ENCODE results near the gene UPK2. TPM values are rescaled to one million over a fixed set of nuclear protein-coding genes. Genes with fewer than 3 reads are reported as not detected.

The UPK2 gene
- polyA plus RNA-seq, 3 donors, result not detected

DNA sequence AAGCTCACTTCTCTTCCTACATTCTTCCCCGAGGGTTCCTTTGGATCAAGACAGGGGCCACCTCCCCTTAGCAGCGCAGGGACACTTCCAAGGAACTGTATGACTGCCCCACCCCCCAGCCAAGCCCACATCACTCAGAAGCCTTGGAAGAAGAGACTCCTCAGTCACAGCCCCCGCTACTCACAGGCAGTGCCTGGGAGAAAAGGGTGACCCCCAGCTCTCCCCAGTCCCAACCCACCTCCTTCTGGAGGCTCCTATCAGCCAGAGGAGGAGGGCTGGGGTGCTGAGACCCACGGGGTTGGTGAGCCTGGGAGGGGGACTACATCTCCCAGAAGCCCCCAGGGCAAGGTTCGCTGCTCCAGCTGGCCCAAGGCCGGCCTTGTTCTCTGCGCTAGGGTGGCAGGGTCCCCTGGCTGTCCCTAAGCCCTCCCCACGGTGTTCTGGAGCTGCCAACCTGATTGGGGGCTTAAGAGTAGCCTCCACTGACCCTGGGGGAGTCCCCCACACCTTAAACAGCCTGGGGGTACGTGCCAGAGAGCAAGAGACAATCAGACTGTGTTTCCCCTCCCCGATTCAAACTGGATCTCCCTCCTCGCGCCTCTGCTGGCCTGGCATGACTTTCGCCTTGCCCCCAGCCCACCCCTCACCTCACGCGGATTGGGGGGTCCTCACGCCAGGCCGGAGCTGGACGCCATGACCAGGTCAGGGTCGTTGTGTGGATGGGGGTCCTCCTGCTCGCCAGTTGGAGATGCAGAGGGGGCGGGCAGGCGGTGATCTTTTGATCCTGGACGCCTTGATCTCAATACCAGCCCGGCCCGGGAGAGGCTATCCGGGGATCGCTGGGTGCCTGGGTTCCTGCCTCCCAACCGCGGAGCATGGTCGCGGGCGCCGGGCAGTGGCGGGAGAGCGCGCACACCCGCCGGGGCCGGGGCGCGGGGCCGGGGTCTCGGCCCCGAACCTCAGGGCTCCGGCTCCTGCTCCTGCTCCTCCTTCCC is 31.2 kb upstream of the UPK2 start:
- Histone ChIP-seq H3K4me2 (replicated peaks; ENCODE audit: extremely low read depth, low read length, poor library complexity, severe bottlenecking) (peak overlapping the region; percentile 100), H3K27me3 (ENCODE audit: control insufficient read depth in 2 of 2, insufficient read depth in 2 of 2, low read length in 2 of 2) (no peaks in the 10 kb centered on the region), H3K79me2 (ENCODE audit: insufficient read depth, low read length) (peaks cover 60% of the 10 kb centered on the region), H3K4me1 (ENCODE audit: control insufficient read depth in 1 of 2, insufficient read depth in 2 of 2, low read length in 2 of 2) (peaks cover 80 to 94% of the 10 kb centered on the region in 2 donors), H3K27ac (ENCODE audit: low read depth in 1 of 2, low read length in 2 of 2) (peak overlapping the region; percentile 57 to 88), H3K4me3 (replicated peaks in 1 of 3; ENCODE audit: low read depth in 2 of 3, low read length in 3 of 3) (peak overlapping the region; percentile 73 to 100 (median 87)), H4K20me1 (ENCODE audit: insufficient read depth, low read length) (peaks cover 49% of the 10 kb centered on the region), H2AFZ (ENCODE audit: insufficient read depth, low read depth, low read length, poor library complexity, severe bottlenecking) (peak overlapping the region; percentile 86), H3K9me3 (replicated peaks in 1 of 2; ENCODE audit: control insufficient read depth in 1 of 2, insufficient read depth in 1 of 2, low read length in 2 of 2) (no peaks in the 10 kb centered on the region), H3K9ac (ENCODE audit: insufficient read depth, low read length, poor library complexity, severe bottlenecking) (peak overlapping the region; percentile 81), H3K36me3 (replicated peaks in 1 of 2; ENCODE audit: control insufficient read depth in 1 of 2, insufficient read depth in 2 of 2, low read length in 2 of 2) (no peaks in the 10 kb centered on the region)
- Mint-ChIP-seq H3K27me3 (ENCODE audit: low read depth in 3 of 3) (peaks cover 0 to 5% (median 4%) of the 10 kb centered on the region in 3 donors), H3K36me3 (peaks cover 6 to 9% of the 10 kb centered on the region in 2 donors), H3K27ac (peak overlapping the region; percentile 43 to 93 (median 82)), H3K4me1 (peaks cover 71% of the 10 kb centered on the region), H3K4me3 (peak overlapping the region; percentile 92 to 97), H3K9me3 (no peaks in the 10 kb centered on the region)
- TF ChIP-seq, protein P1, sequence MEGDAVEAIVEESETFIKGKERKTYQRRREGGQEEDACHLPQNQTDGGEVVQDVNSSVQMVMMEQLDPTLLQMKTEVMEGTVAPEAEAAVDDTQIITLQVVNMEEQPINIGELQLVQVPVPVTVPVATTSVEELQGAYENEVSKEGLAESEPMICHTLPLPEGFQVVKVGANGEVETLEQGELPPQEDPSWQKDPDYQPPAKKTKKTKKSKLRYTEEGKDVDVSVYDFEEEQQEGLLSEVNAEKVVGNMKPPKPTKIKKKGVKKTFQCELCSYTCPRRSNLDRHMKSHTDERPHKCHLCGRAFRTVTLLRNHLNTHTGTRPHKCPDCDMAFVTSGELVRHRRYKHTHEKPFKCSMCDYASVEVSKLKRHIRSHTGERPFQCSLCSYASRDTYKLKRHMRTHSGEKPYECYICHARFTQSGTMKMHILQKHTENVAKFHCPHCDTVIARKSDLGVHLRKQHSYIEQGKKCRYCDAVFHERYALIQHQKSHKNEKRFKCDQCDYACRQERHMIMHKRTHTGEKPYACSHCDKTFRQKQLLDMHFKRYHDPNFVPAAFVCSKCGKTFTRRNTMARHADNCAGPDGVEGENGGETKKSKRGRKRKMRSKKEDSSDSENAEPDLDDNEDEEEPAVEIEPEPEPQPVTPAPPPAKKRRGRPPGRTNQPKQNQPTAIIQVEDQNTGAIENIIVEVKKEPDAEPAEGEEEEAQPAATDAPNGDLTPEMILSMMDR (IDR thresholded peaks at IDR 0.05), result no peak
- intact Hi-C loops (cut with micrococcal nuclease), result loop anchor here in 1 of 2 donors (5.0 kb wide), 3 partner anchors 92 to 182 kb away; partner anchors contain the start of genes C2CD2L, DDX6, RPS25 and TRAPPC4
- under 1% methylated on average over 25 of the region's 45 CpGs for WGBS (ENCODE audit: insufficient coverage)
- peak in 2 of 3 donors; percentile 37 to 41 for DNase-seq

DNA sequence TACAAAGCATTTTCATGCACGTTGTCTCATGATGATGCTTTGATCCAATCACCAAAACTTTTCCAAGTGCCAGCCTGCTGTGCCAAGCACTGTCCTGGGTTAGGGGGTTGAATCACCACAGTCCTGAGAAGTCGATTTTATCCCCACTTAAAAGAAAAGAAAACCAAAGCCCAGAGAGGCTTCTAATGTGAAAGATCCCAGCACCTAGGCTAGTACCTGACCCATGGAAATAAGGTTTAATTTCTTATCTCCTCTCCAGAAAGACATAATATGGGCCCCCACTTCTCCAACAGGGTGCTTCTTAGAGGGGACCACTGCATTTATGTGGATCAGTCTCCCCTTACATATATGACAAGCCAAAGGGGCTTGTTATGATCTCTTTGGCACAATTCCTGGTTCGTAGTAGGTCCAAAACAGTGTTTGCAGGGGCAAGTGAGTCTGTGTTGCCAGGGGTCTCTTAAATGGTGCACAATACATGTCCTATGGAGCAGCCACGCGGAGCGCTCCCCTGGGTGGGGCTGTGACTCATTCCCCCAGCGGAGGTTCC is 28.5 kb upstream of the UPK2 start:
- no peaks in the 10 kb centered on the region for H3K36me3 ChIP-seq (replicated peaks in 1 of 2; ENCODE audit: control insufficient read depth in 1 of 2, insufficient read depth in 2 of 2, low read length in 2 of 2)
- no peak overlapping the region for H3K9ac ChIP-seq (ENCODE audit: insufficient read depth, low read length, poor library complexity, severe bottlenecking)
- no peak overlapping the region for H2AFZ ChIP-seq (ENCODE audit: insufficient read depth, low read depth, low read length, poor library complexity, severe bottlenecking)
- peak overlapping the region in 1 of 3 experiments; percentile 91 for H3K4me3 ChIP-seq (replicated peaks in 1 of 3; ENCODE audit: low read depth in 2 of 3, low read length in 3 of 3)
- peak overlapping the region; percentile 98 for H3K4me2 ChIP-seq (replicated peaks; ENCODE audit: extremely low read depth, low read length, poor library complexity, severe bottlenecking)
- Mint-ChIP-seq H3K4me3 (peak overlapping the region; percentile 92 to 98), H3K27me3 (ENCODE audit: low read depth in 3 of 3) (peaks cover 0 to 9% (median 3%) of the 10 kb centered on the region in 3 donors), H3K9me3 (no peaks in the 10 kb centered on the region), H3K36me3 (peaks cover 5 to 7% of the 10 kb centered on the region in 2 donors), H3K27ac (peak overlapping the region; percentile 82 to 98 (median 96)), H3K4me1 (peaks cover 56% of the 10 kb centered on the region)
- peaks cover 33% of the 10 kb centered on the region for H3K79me2 ChIP-seq (ENCODE audit: insufficient read depth, low read length)
- no peaks in the 10 kb centered on the region for H3K9me3 ChIP-seq (replicated peaks in 1 of 2; ENCODE audit: control insufficient read depth in 1 of 2, insufficient read depth in 1 of 2, low read length in 2 of 2)
- peak in 1 of 3 donors; percentile 5 for DNase-seq
- 0% methylated on average over 5 of the region's 7 CpGs for WGBS (ENCODE audit: insufficient coverage)
- TF ChIP-seq, protein P1 (IDR thresholded peaks at IDR 0.05), result no peak
- peaks cover 22% of the 10 kb centered on the region for H4K20me1 ChIP-seq (ENCODE audit: insufficient read depth, low read length)
- H3K27ac ChIP-seq (ENCODE audit: low read depth in 1 of 2, low read length in 2 of 2), result peak overlapping the region in 1 of 2 donors; percentile 86
- intact Hi-C loops (cut with micrococcal nuclease), result loop anchor here (2.0 to 5.0 kb wide), 4 partner anchors 19 to 180 kb away; partner anchors contain the start of genes C2CD2L (in 1 of the 2), DDX6 (in 1 of the 2), RPS25 (in 1 of the 2) and TRAPPC4 (in 1 of the 2)
- H3K27me3 ChIP-seq (ENCODE audit: control insufficient read depth in 2 of 2, insufficient read depth in 2 of 2, low read length in 2 of 2), result no peaks in the 10 kb centered on the region
- H3K4me1 ChIP-seq (ENCODE audit: control insufficient read depth in 1 of 2, insufficient read depth in 2 of 2, low read length in 2 of 2), result peaks cover 62 to 76% of the 10 kb centered on the region in 2 donors

All from CD14-positive monocyte (primary cell).